Measurements from ENCODE around the gene OPCML. TPM values are rescaled to one million over a fixed set of nuclear protein-coding genes. Genes with fewer than 3 reads are reported as not detected.

OPCML gene
- total and polyA plus RNA-seq, 2 experiments from 2014 or later: 1.2 to 4.4 TPM

GRCh38 chr11:133347988-133348387 is 184.3 kb downstream of the OPCML start:
- no peak overlapping the region for H3K4me3 ChIP-seq
- H3K4me3 Mint-ChIP-seq: no peak overlapping the region
- TF ChIP-seq POLR2AphosphoS5 (IDR thresholded peaks at IDR 0.05; ENCODE audit: low read depth): no peak
- no peak for TF ChIP-seq ZNF462 (CRISPR knock-in tag; IDR thresholded peaks at IDR 0.05)
- TF ChIP-seq ETS1 (IDR thresholded peaks at IDR 0.05): no peak
- TF ChIP-seq EZH2phosphoT487 (IDR thresholded peaks at IDR 0.05; ENCODE audit: unreplicated experiment): no peak
- TF ChIP-seq ZNF114 (CRISPR knock-in tag; IDR thresholded peaks at IDR 0.05): no peak
- TF ChIP-seq STAT1 (IDR thresholded peaks at IDR 0.05; ENCODE audit: unreplicated experiment): no peak
- no peak for TF ChIP-seq CREB1 (CRISPR knock-in tag; IDR thresholded peaks at IDR 0.05; ENCODE audit: low read depth)
- TF ChIP-seq CTCF (conservative IDR thresholded peaks at IDR 0.05; ENCODE audit: low read depth in 2 of 2): no peak
- TF ChIP-seq REST (IDR thresholded peaks at IDR 0.05; ENCODE audit: unreplicated experiment): no peak
- TF ChIP-seq ZNF331 (CRISPR knock-in tag; IDR thresholded peaks at IDR 0.05; ENCODE audit: low read depth): no peak
- no peak for TF ChIP-seq NANOG (IDR thresholded peaks at IDR 0.05; ENCODE audit: borderline replicate concordance)
- TF ChIP-seq JUNB (IDR thresholded peaks at IDR 0.05; ENCODE audit: unreplicated experiment): no peak
- H3K27ac Mint-ChIP-seq: no peak overlapping the region
- no peaks in the 10 kb centered on the region for H3K9me2 ChIP-seq (ENCODE audit: insufficient read depth)
- 0 out of 2 replicates have a peak overlapping the region, but pooled peaks have one; percentile 39 for H3K27ac ChIP-seq (ENCODE audit: low read depth)
- H3K36me3 ChIP-seq (ENCODE audit: insufficient read depth): no peaks in the 10 kb centered on the region
- no peaks in the 10 kb centered on the region for H3K36me3 Mint-ChIP-seq (ENCODE audit: low read depth)
- H3K27me3 Mint-ChIP-seq (ENCODE audit: insufficient read depth, low read depth, poor library complexity): peaks cover 1% of the 10 kb centered on the region
- no peak overlapping the region for H3K4me2 ChIP-seq
- DNase-seq (ENCODE audit: low spot score) (no peak), ATAC-seq (no peak)
- no peaks in the 10 kb centered on the region for H3K27me3 ChIP-seq (ENCODE audit: insufficient read depth)
- H3K9me3 Mint-ChIP-seq: no peaks in the 10 kb centered on the region
- H2AFZ ChIP-seq: no peak overlapping the region
- H3K4me1 Mint-ChIP-seq: peaks cover 5% of the 10 kb centered on the region; the same call in 2 of the 3 replicates
- H3K79me2 ChIP-seq (replicated peaks; ENCODE audit: insufficient read depth): no peaks in the 10 kb centered on the region
- no peaks in the 10 kb centered on the region for H3F3A ChIP-seq (replicated peaks; ENCODE audit: low read depth)
- peaks cover 9% of the 10 kb centered on the region for H3K4me1 ChIP-seq (ENCODE audit: insufficient read depth)
- H4K20me1 ChIP-seq (replicated peaks; ENCODE audit: insufficient read depth): no peaks in the 10 kb centered on the region; the same call in 1 of the 2 replicates

Data from GM23338 (cell line).